Vagina (tissue), 2 donors: ENCODE measurements around the gene TMEFF1.

Source experiments
- POLR2AphosphoS5 ChIP-seq, 2 donors: sonication (generic); formaldehyde crosslinking; IDR thresholded peaks; one replicate each; pipeline ENCODE4 v1.9.0; 2017; ENCODE audit warnings: antibody characterized with exemption in 2 of 2, mild to moderate bottlenecking in 2 of 2, low read depth in 1 of 2; ENCODE audit not compliant: insufficient read depth in 1 of 2
- TF ChIP-seq, protein P1 (sequence below), 3 experiments: fragments of 450-650 bp in 2 of 3; fragments of 200-600 bp in 1 of 3; sonication (generic) in 1 of 3; IDR thresholded peaks; one replicate each; pipeline ENCODE4 v1.5.1; 2017 to 2019; ENCODE audit warnings: antibody characterized with exemption in 3 of 3, mild to moderate bottlenecking in 2 of 3, moderate library complexity in 2 of 3

GRCh38 chr9:100478192-100478591 is 5.2 kb downstream of the TMEFF1 start:
- TF ChIP-seq, protein P1, sequence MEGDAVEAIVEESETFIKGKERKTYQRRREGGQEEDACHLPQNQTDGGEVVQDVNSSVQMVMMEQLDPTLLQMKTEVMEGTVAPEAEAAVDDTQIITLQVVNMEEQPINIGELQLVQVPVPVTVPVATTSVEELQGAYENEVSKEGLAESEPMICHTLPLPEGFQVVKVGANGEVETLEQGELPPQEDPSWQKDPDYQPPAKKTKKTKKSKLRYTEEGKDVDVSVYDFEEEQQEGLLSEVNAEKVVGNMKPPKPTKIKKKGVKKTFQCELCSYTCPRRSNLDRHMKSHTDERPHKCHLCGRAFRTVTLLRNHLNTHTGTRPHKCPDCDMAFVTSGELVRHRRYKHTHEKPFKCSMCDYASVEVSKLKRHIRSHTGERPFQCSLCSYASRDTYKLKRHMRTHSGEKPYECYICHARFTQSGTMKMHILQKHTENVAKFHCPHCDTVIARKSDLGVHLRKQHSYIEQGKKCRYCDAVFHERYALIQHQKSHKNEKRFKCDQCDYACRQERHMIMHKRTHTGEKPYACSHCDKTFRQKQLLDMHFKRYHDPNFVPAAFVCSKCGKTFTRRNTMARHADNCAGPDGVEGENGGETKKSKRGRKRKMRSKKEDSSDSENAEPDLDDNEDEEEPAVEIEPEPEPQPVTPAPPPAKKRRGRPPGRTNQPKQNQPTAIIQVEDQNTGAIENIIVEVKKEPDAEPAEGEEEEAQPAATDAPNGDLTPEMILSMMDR (IDR thresholded peaks at IDR 0.05) = no peak
- no peak for TF ChIP-seq POLR2AphosphoS5 (IDR thresholded peaks at IDR 0.05; ENCODE audit: insufficient read depth in 1 of 2, low read depth in 1 of 2)
